Testis (tissue), 2 donors: ENCODE measurements around the gene ANO3.
A peak's percentile ranks its signal among the peaks of the same experiment; 100 is the strongest.

Experiments
- CTCF ChIP-seq, 3 experiments: fragments of 450-650 bp in 2 of 3; fragments of 200-600 bp in 1 of 3; sonication (generic) in 1 of 3; IDR thresholded peaks; one replicate each; pipeline ENCODE4 v1.5.1; 2016 to 2019; ENCODE audit warnings: antibody characterized with exemption in 3 of 3, mild to moderate bottlenecking in 2 of 3, moderate library complexity in 1 of 3
- POLR2A ChIP-seq: fragments of 450-650 bp; IDR thresholded peaks from one replicate; pipeline ENCODE4 v1.6.1; 2017; ENCODE audit warnings: antibody characterized with exemption, mild to moderate bottlenecking, moderate library complexity

DNA sequence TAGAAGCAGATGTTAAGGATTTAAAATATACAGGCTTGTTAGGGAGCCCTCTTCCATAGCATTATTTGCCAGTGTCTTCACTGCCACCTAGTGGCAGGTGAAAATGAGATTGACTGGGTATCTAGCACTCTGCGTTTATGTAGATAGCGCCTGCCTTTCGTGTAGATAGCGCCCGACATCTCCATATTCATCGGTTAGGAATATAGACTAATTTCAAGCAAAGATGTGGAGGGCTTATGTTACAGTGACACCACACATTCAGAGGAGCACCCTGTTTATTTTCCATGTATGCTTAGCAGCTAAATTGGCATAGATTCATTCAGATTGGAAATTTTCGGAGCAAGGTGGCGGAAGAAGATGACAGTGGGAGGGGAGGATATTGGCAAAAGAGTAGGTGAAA lies 318.0 kb downstream of the ANO3 start:
- TF ChIP-seq CTCF (IDR thresholded peaks at IDR 0.05) (peak in 1 of 3 experiments; percentile 47), POLR2A (no peak)
